Peyer's patch (tissue), 4 donors: ENCODE measurements around the gene PRSS12. TPM values are rescaled to one million over a fixed set of nuclear protein-coding genes. Genes with fewer than 3 reads are reported as not detected.

ENCODE experiments used
- DNase-seq, 3 donors: peaks; one replicate each; pipeline ENCODE4 v3.0.0-alpha.2; 2017 to 2019
- H3K27ac ChIP-seq, 4 donors: fragments of 200-600 bp; sonication (generic); one replicate each; pipeline ENCODE4 v1.5.1; 2016 to 2019
- H3K27me3 ChIP-seq, 2 donors: fragments of 200-600 bp; sonication (generic); one replicate each; pipeline ENCODE4 v1.5.1; 2019
- H3K36me3 ChIP-seq, 3 donors: fragments of 200-600 bp; sonication (generic); one replicate each; pipeline ENCODE4 v1.5.1; 2016 to 2019
- H3K4me1 ChIP-seq, 4 donors: fragments of 200-600 bp; sonication (generic); one replicate each; pipeline ENCODE4 v1.5.1; 2016 to 2019
- H3K4me3 ChIP-seq, 4 donors: fragments of 200-600 bp; sonication (generic); 1 replicate in 3 of 4; 2 replicates in 1 of 4; pipeline ENCODE4 v1.5.1; 2016 to 2019; ENCODE audit warnings: mild to moderate bottlenecking in 1 of 4
- H3K9me3 ChIP-seq, 4 donors: fragments of 200-600 bp; sonication (generic); one replicate each; pipeline ENCODE4 v1.5.1; 2016 to 2019; ENCODE audit warnings: mild to moderate bottlenecking in 1 of 4
- POLR2A ChIP-seq, 2 donors: fragments of 450-650 bp; IDR thresholded peaks; one replicate each; pipeline ENCODE4 v1.5.1; 2017; ENCODE audit warnings: antibody characterized with exemption in 2 of 2, mild to moderate bottlenecking in 2 of 2, moderate library complexity in 2 of 2
- total RNA-seq, 4 donors: library from RNA; depleted of rRNA; stranded (reverse); fragments of >200 nt; gene quantifications; one replicate each; pipeline ENCODE4 v1.1.0, GENCODE V29; 2016
- TF ChIP-seq, protein P1 (sequence below), 6 experiments: fragments of 450-650 bp in 4 of 6; fragments of 200-600 bp in 2 of 6; sonication (generic) in 1 of 6; IDR thresholded peaks; one replicate each; pipeline ENCODE4 v1.5.1; 2017 to 2019; ENCODE audit warnings: antibody characterized with exemption in 6 of 6, mild to moderate bottlenecking in 3 of 6, moderate library complexity in 1 of 6

PRSS12 gene
- total RNA-seq, 4 donors from 2014 or later: 23.1 to 71.0 (median 44.1) TPM

DNA sequence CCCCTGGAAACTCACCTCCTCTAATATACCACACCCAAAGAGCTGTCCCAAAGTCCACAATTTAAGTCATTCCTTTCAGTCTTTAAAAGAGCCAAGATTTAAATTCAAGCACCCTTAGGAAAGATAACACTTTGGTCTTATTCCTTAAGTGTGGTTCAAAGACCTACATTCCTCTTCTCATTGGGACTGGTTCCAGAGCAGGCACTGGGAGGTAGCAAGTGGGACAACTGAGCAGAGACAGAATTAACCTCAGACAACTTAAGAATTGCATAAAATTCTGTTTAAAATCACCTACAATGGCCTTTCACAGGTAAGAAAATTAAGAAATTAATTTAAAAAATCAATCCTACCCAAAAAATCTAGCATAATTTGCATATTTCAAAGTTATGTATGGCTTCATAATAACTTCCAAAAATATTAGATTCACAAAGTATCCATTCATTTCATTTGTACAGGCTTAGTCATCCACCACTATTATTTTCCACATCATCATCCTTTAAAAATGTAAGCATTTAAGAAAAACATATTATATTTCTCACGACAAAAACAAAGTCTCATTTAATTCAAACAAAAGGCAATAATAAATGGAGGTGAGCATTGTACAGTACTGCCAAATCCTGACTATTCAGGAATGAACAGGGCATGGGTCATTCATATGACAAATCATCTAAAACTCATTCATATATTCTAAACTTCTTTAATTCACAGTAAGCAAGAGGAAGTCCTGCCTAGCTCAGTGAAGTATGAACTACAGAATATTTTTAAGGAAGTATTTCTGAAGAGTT, 13.6 kb downstream of the PRSS12 start:
- DNase-seq: no peak
- Histone ChIP-seq H3K27me3 (no peaks in the 10 kb centered on the region), H3K9me3 (no peaks in the 10 kb centered on the region), H3K4me3 (no peak overlapping the region), H3K27ac (no peak overlapping the region), H3K36me3 (no peaks in the 10 kb centered on the region), H3K4me1 (peaks cover 0 to 4% (median 0%) of the 10 kb centered on the region in 4 donors)
- TF ChIP-seq, protein P1, sequence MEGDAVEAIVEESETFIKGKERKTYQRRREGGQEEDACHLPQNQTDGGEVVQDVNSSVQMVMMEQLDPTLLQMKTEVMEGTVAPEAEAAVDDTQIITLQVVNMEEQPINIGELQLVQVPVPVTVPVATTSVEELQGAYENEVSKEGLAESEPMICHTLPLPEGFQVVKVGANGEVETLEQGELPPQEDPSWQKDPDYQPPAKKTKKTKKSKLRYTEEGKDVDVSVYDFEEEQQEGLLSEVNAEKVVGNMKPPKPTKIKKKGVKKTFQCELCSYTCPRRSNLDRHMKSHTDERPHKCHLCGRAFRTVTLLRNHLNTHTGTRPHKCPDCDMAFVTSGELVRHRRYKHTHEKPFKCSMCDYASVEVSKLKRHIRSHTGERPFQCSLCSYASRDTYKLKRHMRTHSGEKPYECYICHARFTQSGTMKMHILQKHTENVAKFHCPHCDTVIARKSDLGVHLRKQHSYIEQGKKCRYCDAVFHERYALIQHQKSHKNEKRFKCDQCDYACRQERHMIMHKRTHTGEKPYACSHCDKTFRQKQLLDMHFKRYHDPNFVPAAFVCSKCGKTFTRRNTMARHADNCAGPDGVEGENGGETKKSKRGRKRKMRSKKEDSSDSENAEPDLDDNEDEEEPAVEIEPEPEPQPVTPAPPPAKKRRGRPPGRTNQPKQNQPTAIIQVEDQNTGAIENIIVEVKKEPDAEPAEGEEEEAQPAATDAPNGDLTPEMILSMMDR (IDR thresholded peaks at IDR 0.05): no peak
- no peak for TF ChIP-seq POLR2A (IDR thresholded peaks at IDR 0.05)

DNA sequence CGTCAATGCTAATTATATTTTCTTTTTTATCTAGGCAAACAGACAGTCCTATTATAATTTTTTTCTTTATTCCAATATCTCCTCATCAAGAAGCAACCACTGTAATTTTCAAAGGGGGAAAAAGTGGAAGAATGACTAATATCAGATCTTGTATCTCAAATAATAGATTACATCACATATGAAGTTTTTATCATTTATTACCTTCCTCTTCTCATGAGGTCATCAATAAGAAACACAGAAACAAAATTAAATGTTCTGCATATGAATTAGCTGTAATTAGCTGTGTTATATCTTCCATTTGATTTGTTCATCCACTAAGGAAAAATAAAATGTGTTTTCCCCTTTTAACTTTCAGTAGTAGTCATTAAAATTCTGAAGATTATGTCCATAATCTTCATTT, 14.3 kb downstream of the PRSS12 start:
- H3K4me1 ChIP-seq: peaks cover 0 to 4% (median 0%) of the 10 kb centered on the region in 4 donors
- no peaks in the 10 kb centered on the region for H3K27me3 ChIP-seq
- no peak for DNase-seq
- no peak for TF ChIP-seq POLR2A (IDR thresholded peaks at IDR 0.05)
- TF ChIP-seq, protein P1 (IDR thresholded peaks at IDR 0.05): no peak
- H3K27ac ChIP-seq: no peak overlapping the region
- H3K36me3 ChIP-seq: no peaks in the 10 kb centered on the region
- H3K4me3 ChIP-seq: no peak overlapping the region
- no peaks in the 10 kb centered on the region for H3K9me3 ChIP-seq

DNA sequence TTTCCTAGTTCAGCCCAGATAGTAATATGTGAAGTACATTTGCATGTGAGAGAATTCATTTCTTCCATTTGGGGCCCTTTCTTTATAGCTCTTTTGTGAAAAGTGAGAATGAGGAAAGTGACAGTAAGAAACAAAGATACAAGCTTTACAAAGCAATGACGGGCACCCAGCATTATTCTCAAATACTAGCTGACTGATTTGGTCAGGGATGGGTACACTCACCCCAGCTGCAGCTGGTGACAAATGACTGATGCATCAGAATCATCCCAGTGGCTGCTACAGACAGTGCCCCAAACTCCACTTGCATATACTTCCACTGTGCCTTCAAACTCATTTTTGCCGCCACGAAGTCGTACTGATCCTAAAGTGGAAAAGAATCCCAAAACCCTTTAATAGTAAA, 14.8 kb downstream of the PRSS12 start:
- Histone ChIP-seq H3K9me3 (no peaks in the 10 kb centered on the region), H3K27me3 (no peaks in the 10 kb centered on the region), H3K4me3 (no peak overlapping the region), H3K4me1 (peaks cover 0 to 4% (median 0%) of the 10 kb centered on the region in 4 donors), H3K27ac (no peak overlapping the region), H3K36me3 (no peaks in the 10 kb centered on the region)
- DNase-seq: no peak
- TF ChIP-seq, protein P1 (IDR thresholded peaks at IDR 0.05): no peak
- TF ChIP-seq POLR2A (IDR thresholded peaks at IDR 0.05): no peak

DNA sequence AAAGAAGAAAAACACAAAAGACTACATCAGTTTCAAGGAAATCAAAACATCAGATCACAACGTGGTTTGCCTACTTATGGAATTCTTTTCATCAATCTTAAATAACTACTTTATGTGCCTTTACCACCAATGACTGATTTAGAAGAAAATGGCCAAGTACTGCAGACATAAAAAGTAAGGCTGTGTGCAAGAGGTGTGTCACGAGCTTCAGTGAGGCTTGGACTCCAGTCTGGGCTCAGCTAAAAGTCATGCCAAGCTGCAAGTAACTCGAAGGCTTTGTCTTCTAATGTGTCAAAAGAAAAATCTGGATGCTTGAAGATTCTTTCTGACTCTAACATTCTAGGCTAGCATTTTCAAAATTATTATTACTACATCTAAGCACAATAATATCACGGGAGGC, 17.0 kb downstream of the PRSS12 start:
- no peak overlapping the region for H3K27ac ChIP-seq
- DNase-seq: no peak
- H3K9me3 ChIP-seq: no peaks in the 10 kb centered on the region
- H3K4me1 ChIP-seq: peaks cover 0 to 4% (median 0%) of the 10 kb centered on the region in 4 donors
- H3K27me3 ChIP-seq: no peaks in the 10 kb centered on the region
- no peak overlapping the region for H3K4me3 ChIP-seq
- no peak for TF ChIP-seq POLR2A (IDR thresholded peaks at IDR 0.05)
- TF ChIP-seq, protein P1 (IDR thresholded peaks at IDR 0.05): no peak
- H3K36me3 ChIP-seq: no peaks in the 10 kb centered on the region

DNA sequence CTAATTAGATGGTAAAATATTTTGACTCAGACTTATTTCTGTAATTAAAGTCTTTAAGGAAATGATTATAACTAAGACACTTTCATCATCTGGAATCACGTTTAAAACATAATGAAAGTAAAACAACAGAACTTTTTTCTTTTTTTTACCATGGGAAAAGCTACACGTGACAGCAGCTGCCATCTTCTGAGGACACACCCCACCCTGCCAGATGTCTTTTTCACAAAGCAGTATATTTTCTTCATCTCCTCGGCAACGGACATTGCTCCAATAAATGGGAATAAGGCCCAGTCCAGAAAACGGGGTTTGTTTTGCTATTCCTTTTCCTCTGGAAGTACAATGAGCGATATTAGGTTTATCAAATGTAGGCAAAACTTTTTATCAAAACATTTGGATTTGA, 17.5 kb downstream of the PRSS12 start:
- TF ChIP-seq, protein P1 (IDR thresholded peaks at IDR 0.05): no peak
- TF ChIP-seq POLR2A (IDR thresholded peaks at IDR 0.05): no peak
- no peak for DNase-seq
- Histone ChIP-seq H3K27me3 (no peaks in the 10 kb centered on the region), H3K27ac (no peak overlapping the region), H3K36me3 (no peaks in the 10 kb centered on the region), H3K9me3 (no peaks in the 10 kb centered on the region), H3K4me3 (no peak overlapping the region), H3K4me1 (peaks cover 0 to 4% (median 0%) of the 10 kb centered on the region in 4 donors)
